GM15510 (cell line): ENCODE results near the gene SYDE2.

Experiments
- POLR2A ChIP-seq: IDR thresholded peaks from 3 replicates; pipeline ENCODE4 v1.6.1; 2011; ENCODE audit warnings: borderline replicate concordance; ENCODE audit not compliant: insufficient read length; ENCODE audit errors: extremely low read depth

Gene SYDE2

DNA sequence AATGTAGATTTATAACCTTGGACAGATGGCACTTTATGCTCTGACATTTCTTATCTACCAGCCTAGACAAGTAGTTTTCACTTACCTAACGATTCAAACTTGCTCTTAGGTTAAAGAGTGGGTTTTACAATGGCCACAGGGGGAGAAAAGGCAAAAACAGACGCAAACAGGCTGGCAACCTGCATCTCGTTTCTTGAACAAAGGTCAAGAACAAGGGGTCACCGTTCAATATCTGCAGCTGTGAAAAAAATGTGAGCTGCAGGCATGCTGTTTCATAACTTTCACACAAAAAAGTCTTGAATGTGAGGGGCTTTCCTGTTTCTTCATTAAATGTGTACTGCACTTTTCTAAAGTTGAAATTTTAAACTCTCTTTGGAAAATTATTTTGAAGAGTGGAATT is 49.4 kb downstream of the SYDE2 start:
- no peak for TF ChIP-seq POLR2A

DNA sequence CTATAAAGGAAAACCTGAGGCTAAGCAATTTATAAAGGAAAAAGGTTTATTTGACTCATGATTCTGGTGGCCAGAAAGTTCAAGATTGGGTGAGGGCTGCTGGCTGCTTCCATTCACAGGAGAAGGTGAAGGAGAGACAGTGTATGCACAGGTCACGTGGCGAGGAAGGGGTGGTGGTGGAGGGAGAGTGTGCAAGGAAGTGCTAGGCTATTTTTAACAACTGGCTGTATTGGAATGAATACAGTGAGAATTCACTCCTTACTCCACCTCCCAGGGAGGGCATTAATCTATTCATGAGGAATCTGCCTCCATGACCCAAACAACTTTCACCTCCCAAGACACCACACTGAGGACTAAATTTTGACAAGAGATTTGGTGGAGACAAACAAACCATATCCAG is 51.0 kb downstream of the SYDE2 start:
- no peak for TF ChIP-seq POLR2A

DNA sequence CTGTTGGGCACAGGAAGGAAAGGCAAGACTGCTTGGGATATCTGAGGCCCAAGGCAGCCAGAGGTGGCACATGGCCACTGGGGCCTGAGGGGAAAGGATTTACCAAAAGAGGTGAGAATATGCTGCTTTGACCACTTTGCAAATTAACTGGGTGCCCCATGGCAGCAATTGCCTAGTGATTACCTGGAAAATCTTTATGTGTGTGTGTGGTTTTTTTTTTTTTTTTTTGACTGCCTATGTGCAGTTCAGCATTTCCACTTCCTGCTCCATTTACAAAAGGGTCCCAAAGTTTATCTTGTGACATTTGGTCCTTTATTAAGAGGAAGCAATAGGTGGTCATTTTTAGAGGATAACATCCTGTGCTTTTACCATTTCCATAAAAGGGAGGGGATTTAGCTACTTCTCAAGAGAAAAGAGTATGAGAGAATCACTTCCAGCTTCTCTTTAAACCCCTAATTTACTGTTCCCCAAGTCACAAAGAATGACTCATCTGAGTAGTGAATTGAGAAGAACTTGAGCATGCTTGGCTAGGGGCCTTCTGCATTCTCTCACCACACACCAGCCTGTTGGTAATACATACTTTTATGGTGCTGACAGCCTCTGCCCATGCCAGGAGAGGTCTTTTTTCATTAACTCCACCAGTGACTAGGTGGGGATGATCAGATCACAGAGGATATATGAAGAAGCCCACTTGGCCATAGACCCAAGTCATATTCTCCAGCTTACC is 52.1 kb downstream of the SYDE2 start:
- no peak for TF ChIP-seq POLR2A

DNA sequence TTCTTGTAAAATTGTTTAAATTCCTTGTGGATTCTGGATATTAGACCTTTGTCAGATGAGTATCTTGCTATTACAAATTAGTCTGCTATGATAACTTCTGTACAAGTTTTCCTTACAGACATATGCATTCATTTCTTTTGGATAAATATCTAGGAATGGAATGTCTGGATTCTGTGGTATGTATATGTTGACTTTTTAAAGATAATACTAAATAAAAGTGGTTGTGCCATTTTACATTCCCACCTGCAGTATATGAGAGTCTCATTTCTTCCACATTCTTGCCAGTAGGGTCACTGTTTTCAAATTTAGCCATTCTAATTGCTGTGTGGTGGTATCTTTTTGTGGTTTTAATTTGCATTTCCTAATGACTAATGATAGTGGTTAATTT is 53.9 kb downstream of the SYDE2 start:
- TF ChIP-seq POLR2A = no peak

DNA sequence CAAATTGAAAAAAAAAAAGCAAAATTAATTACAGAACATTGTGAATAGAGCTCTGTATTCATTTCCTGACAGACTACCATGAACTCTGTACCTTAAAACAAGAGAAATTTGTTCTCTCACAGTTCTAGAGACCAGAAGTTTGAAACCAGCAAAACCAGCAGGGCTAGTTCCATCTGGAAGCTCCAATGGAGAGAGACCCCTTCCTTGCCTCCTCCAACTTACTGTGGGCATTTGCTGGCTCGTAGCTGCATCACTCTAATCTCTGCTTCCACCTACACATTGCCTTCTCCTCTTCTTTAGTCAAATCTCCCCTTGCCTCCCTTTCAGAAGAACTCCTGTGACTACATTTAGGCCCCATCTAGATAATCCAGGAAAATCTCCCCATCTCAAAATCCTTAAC is 56.5 kb downstream of the SYDE2 start:
- TF ChIP-seq POLR2A = no peak

DNA sequence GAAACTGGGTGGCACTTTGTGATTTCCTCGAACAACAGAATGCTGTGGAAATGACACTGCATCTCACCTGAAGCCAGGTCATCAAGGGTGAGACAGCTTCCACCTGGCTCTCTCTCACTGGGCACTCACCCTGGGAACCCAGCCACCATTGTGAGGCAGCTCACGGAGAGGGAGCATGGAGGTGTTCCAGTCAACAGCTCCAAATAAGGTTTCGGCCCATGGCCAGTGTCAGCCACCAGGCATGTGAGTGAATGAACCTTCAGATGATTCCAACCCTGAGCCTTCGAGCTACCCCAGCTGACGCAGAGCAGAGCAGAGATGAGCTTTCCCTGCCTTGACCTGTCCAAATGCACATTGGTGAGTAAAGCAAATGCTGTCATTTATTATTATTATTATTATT is 58.1 kb downstream of the SYDE2 start:
- no peak for TF ChIP-seq POLR2A

DNA sequence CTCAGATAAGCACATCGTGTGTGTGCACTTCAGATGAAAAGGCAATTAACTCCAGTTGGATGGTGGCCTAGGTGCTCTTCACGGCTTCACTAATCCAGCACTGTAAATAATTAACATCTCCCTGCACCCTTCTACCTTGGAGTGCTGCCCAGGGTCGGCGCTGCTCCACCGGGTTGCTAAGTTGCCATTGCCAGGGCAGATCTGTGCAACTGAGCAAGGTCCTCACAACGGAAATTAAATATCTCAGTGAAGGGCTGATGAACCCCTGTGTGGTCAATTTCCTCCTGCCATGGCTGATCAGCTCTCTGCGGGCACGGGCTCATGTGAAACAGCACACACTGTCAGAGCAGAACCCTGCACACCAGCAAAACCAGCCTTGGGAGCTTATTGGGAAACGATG is 63.2 kb downstream of the SYDE2 start:
- no peak for TF ChIP-seq POLR2A

DNA sequence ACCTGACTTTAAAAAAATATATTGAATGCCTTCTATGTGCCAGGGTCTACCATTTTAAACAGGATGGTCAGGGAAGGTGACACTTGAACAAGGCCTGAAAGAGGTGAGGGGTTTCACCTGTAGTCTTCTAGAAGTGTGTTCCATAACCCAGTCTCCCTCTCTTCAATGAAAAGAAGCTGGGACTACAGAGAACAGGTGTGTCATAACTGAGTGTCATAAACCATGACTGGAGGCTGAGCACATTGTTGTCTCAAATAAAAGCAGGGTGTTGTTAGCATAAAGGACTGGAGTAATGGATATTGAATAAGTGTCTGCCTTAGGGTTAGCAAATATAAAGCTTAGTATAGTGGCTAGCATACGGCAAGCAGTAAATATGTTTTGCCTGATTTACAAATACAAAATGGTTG is 65.4 kb downstream of the SYDE2 start:
- TF ChIP-seq POLR2A = no peak

DNA sequence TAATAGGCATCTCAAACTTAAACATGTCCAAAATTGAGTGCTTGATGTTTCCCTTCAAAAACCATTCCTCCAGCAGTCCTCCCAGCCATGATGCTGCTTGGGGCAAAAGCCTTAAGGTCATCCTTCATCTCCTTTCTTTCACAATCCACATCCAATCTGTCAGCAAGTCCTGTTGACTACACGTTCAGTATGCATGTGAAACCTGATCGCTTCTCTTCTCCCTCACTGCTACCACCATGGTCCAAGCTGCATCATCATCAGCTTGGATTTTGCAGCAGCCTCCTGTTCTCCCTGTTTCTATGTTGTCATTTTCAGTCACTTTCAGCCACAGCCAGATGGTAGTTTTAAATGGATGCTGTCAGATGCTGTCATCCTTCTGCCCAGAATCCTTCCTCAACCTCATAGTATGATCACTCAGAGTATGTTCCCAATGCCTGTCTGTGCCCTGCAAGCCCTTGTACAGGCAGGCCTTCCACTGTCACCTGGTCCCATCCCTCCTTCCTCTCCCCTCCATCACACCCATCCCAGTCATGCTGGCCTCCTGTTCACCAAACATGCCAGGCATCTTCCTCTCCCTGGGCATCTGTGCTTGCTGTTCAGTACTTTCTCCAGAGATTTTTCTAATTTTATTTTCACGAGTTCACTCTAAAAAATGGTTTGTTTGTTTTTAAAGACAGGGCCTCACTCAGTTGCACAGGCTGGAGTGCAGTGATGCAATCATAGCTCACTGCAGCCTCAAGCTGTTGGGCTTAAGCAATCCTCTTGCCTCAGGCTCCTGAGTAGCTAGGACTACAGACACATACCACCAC is 66.0 kb downstream of the SYDE2 start:
- no peak for TF ChIP-seq POLR2A

DNA sequence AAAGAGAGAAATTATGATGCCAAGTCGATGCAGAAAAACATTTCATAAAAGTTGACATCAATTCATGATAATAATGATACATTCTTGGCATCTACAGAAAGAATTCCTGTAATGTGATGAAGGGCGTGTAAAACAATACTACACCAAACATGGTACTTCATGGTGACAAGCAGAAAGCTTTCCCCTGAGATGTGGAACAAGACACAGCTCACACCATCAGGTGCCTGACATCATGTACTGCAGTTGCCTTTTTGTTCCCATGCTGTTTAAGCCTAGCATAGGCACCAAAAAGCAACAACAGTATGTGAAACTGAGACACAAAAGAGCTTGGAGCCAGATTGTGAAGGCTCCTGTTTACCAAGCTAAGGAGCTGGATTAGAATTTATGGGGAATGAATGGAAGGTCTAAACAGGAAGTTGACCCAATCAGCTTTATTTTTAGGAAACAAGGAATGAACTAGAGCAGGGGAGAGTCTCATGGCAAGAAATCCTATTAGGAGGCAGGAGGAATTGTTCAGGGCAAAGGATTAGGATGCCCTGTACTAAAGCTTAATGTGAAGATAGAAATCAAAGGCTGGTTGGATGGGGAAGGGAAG is 67.2 kb downstream of the SYDE2 start:
- no peak for TF ChIP-seq POLR2A

DNA sequence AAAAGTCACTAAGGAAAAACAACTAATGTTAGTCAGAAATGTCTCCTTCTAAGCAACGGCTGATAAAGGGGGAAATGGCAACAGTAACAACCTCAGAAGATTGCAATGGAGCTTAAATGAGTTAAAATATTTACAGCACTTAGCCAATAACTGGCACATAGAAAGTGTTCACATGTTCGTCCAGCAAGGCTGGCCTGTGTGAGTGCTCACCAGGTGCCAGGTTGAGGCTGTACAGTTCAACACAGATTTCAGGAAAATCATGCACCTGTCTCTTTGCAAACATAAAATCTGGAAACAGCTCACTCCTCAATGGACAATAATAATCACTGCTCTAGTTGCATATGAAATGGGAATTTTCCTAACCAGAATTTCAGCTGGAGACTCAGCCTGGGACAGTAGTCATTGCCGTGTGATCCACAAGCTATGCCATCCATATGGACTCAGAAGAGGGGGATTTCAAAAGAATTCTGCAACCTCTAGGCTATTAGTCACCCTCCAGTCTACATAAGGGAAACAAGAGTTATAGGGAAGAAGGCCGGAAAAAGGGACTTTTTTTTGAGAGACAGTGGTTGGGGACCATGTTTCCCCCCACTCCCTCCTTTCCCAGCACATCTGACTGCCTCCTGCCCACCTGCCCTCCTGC is 68.6 kb downstream of the SYDE2 start:
- TF ChIP-seq POLR2A = no peak

DNA sequence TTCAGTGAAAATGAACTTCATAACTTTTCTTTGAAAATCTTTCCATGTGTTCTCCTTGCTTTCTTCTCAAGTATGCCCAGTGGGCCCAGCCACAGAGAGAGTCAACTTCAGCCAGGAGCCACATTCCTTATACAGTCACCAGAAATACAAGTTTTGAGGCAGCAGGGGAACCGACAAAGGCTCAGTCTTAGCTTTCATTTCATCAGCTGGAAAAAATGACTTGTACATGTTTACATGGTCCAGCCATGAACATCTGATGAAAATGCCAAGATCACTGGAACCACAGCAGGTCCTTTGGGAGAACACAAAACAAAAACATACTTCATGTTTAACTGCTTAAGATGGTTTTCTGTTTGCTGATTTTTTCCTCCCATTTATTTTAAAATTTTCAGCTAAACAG is 72.5 kb downstream of the SYDE2 start:
- no peak for TF ChIP-seq POLR2A

DNA sequence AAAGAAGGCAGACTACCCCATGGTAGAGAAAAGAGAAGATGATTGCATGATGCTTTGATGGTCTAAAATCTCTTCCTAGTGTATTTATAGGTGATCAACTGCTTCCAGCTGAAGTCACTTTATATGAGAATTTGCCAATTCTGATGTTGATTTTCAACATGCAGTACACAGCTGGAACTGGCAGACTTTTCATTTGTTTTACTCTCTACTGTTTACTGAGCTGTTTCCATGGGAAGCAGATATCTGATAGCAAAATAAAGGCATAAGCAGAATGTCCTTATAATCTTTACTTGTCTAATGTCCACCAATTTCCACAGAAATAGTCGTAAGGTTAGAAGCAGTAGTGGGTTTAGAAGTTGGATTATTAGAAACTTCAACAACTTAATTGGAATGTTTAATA is 74.9 kb downstream of the SYDE2 start:
- TF ChIP-seq POLR2A = no peak

DNA sequence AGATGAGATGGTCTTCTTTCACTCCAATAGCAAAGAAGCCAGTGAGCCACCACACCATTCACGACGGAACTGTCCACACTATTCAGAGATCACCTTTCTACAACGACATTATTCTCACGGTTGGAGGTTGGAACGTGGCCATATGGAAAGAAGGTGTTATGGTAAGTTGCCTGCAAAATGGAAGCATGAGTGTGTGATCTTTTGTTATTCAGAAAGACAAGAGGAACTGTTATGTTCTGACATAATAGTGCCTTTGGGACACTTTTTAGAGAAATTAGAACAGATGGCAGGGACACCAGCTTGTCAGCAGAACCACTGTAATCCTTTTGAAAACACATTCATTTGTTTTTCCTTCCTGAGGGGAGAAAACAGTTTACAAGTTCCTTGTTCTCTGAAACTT is 76.7 kb downstream of the SYDE2 start:
- no peak for TF ChIP-seq POLR2A

DNA sequence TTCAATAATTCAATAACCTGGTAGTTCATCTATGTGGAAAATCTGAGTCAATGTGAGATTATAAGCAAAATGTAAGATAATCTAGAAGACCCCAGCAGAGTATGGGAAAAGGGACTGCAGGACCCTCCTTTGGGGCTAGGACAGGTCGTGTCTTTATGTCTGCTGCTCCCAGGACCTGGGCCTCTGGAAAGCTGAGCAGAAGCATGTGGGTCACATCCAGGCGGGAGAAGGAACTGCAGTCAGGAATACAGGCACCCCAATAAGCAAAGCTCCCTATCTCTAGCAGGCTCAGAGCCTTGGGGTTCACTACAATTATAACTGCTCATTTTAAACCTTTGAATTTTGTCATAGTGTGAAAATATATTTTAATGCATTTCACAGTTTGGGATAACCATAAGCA is 78.6 kb downstream of the SYDE2 start:
- no peak for TF ChIP-seq POLR2A
